ENCODE results near the gene TEKT3. TPM values are rescaled to one million over a fixed set of nuclear protein-coding genes. Genes with fewer than 3 reads are reported as not detected.

Gene TEKT3
- polyA plus RNA-seq, 2 donors, result 0.10 to 0.21 TPM

DNA sequence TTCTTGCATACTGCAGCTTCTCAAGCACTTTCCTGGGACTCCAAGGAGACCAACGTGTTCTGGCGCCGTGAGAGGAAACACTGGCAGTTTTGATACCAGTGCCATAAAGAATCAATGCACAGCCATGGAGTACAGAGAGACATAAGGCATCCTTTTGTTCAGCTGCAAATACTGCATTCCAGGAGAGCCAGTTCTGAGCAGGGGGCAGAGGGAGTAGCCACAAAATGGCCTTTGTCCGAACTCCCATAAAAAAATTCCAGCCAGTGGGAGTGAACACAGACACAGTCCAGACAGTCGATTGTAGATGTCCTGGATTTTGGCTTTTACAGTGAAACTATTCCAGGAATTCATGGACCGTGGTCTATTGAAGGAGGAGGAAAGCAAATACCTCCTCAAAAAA is 36.2 kb upstream of the TEKT3 start:
- Histone ChIP-seq H3K27ac (ENCODE audit: low read depth in 2 of 2, low read length in 1 of 2) (no peak overlapping the region), H3K9me3 (ENCODE audit: control insufficient read depth in 2 of 2, insufficient read depth in 1 of 2, low read depth in 1 of 2, low read length in 1 of 2) (no peaks in the 10 kb centered on the region), H3K27me3 (ENCODE audit: control insufficient read depth in 1 of 2, insufficient read depth in 2 of 2, low read length in 2 of 2) (no peaks in the 10 kb centered on the region), H3K4me1 (ENCODE audit: control insufficient read depth in 2 of 2, insufficient read depth in 2 of 2, low read length in 1 of 2) (no peaks in the 10 kb centered on the region), H3K36me3 (ENCODE audit: control insufficient read depth in 2 of 2, insufficient read depth in 2 of 2, low read length in 1 of 2) (no peaks in the 10 kb centered on the region), H3K4me3 (ENCODE audit: low read depth in 1 of 2, low read length in 2 of 2) (no peak overlapping the region)
- WGBS, 2 donors, result 53 to 69% methylated on average over 6 of the region's 6 CpGs

DNA sequence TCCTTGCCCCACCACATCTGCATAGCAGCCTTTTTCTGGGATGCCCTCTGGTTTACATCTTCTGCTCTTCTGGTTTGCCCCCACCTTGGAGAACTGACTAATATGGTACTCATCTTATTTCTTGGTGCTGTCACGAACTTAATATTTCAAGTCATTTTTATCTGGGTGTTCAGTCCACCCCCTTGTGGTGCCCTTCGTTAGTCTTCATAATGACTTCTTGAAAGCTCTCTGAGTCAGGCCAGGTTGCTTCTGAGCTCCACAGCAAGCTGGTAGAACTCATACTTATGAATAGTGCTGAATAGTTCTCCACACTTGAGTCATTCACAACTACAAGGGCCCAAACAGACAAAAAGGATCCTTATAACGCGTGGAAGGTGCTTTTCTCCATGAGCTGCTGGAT is 35.8 kb upstream of the TEKT3 start:
- Histone ChIP-seq H3K4me1 (ENCODE audit: control insufficient read depth in 2 of 2, insufficient read depth in 2 of 2, low read length in 1 of 2) (no peaks in the 10 kb centered on the region), H3K4me3 (ENCODE audit: low read depth in 1 of 2, low read length in 2 of 2) (no peak overlapping the region), H3K9me3 (ENCODE audit: control insufficient read depth in 2 of 2, insufficient read depth in 1 of 2, low read depth in 1 of 2, low read length in 1 of 2) (no peaks in the 10 kb centered on the region), H3K27ac (ENCODE audit: low read depth in 2 of 2, low read length in 1 of 2) (no peak overlapping the region), H3K36me3 (ENCODE audit: control insufficient read depth in 2 of 2, insufficient read depth in 2 of 2, low read length in 1 of 2) (no peaks in the 10 kb centered on the region), H3K27me3 (ENCODE audit: control insufficient read depth in 1 of 2, insufficient read depth in 2 of 2, low read length in 2 of 2) (no peaks in the 10 kb centered on the region)
- WGBS, 2 donors, result 75 to 86% methylated on average over 4 of the region's 4 CpGs

DNA sequence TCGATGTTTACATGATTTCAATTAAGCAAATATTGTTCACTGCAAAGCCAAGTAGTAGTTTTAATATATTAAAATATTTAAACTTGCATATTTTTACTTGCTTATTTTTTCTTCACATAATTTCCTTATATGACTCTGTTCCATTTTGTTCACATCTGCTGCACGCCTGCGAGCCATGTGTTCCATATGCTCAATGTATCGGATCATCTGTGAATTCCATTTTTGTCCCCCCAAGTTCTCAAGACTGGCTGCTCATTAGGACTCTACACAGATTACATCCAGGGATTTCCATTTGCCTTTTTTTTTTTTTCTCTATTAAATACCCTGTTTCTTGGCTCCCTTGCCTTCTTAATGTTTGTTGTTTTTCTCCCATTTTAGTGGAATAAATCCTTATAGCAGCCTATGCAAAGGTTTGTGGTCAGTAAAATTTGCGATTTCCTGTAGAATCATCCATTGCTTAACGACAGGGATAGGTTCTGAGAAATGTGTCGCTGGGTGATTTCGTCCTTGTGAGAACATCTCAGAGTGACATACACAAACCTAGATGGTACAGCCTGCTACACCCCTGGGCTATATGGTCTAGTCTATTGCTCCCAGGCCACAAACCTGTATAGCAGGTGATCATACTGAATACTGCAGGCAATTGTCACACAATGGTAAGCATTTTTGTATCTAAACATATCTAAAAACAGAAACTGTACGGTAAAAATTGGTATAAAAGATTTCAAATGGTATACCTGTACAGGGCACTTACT is 30.2 kb upstream of the TEKT3 start:
- no peaks in the 10 kb centered on the region for H3K36me3 ChIP-seq (ENCODE audit: control insufficient read depth in 2 of 2, insufficient read depth in 2 of 2, low read length in 1 of 2)
- 79 to 92% methylated on average over 9 of the region's 9 CpGs for WGBS, 2 donors
- no peaks in the 10 kb centered on the region for H3K9me3 ChIP-seq (ENCODE audit: control insufficient read depth in 2 of 2, insufficient read depth in 1 of 2, low read depth in 1 of 2, low read length in 1 of 2)
- H3K27me3 ChIP-seq (ENCODE audit: control insufficient read depth in 1 of 2, insufficient read depth in 2 of 2, low read length in 2 of 2), result no peaks in the 10 kb centered on the region
- H3K27ac ChIP-seq (ENCODE audit: low read depth in 2 of 2, low read length in 1 of 2), result no peak overlapping the region
- no peak overlapping the region for H3K4me3 ChIP-seq (ENCODE audit: low read depth in 1 of 2, low read length in 2 of 2)
- H3K4me1 ChIP-seq (ENCODE audit: control insufficient read depth in 2 of 2, insufficient read depth in 2 of 2, low read length in 1 of 2), result no peaks in the 10 kb centered on the region

DNA sequence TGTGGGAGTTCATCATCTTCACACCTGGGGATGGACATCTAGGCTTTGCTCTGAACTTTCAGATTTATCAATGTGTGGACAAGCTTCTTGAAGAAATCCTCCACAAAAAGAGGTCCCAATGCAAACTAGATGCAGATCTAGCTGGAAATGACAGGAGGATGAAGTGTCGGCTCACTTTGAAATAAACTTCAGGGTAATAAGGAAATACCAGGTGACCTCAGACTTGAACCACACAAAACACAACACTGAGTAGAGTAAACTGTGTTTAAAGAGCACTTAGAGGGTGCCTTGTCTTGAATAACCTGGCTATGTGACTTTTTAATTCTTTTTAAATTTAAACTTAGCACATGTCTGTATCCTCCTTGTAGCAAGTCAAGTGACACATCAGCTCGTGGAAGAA is 27.2 kb upstream of the TEKT3 start:
- H3K27ac ChIP-seq (ENCODE audit: low read depth in 2 of 2, low read length in 1 of 2), result no peak overlapping the region
- no peaks in the 10 kb centered on the region for H3K27me3 ChIP-seq (ENCODE audit: control insufficient read depth in 1 of 2, insufficient read depth in 2 of 2, low read length in 2 of 2)
- no peak overlapping the region for H3K4me3 ChIP-seq (ENCODE audit: low read depth in 1 of 2, low read length in 2 of 2)
- 50 to 64% methylated on average over 2 of the region's 2 CpGs for WGBS, 2 donors
- no peaks in the 10 kb centered on the region for H3K4me1 ChIP-seq (ENCODE audit: control insufficient read depth in 2 of 2, insufficient read depth in 2 of 2, low read length in 1 of 2)
- no peaks in the 10 kb centered on the region for H3K36me3 ChIP-seq (ENCODE audit: control insufficient read depth in 2 of 2, insufficient read depth in 2 of 2, low read length in 1 of 2)
- no peaks in the 10 kb centered on the region for H3K9me3 ChIP-seq (ENCODE audit: control insufficient read depth in 2 of 2, insufficient read depth in 1 of 2, low read depth in 1 of 2, low read length in 1 of 2)

DNA sequence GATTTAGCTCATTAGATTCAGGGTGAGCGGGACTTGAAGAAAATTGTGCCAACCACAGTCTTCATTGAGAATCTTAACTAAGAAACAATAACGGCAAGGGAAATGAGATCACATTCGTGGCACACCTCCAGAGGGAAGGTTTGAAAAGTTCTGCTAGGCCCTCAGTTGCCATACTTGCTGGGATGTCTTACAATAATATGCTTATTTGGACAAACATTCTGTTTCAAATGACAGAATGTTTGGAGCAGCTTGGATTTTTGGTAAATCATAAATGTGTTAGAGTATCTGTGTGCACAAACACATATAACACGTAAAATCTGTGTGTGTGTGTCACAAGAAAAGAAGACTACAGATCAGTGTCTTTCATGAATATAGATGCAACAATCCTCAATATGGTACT is 24.6 kb upstream of the TEKT3 start:
- Histone ChIP-seq H3K27ac (ENCODE audit: low read depth in 2 of 2, low read length in 1 of 2) (no peak overlapping the region), H3K27me3 (ENCODE audit: control insufficient read depth in 1 of 2, insufficient read depth in 2 of 2, low read length in 2 of 2) (no peaks in the 10 kb centered on the region), H3K36me3 (ENCODE audit: control insufficient read depth in 2 of 2, insufficient read depth in 2 of 2, low read length in 1 of 2) (no peaks in the 10 kb centered on the region), H3K4me1 (ENCODE audit: control insufficient read depth in 2 of 2, insufficient read depth in 2 of 2, low read length in 1 of 2) (no peaks in the 10 kb centered on the region), H3K9me3 (ENCODE audit: control insufficient read depth in 2 of 2, insufficient read depth in 1 of 2, low read depth in 1 of 2, low read length in 1 of 2) (no peaks in the 10 kb centered on the region), H3K4me3 (ENCODE audit: low read depth in 1 of 2, low read length in 2 of 2) (no peak overlapping the region)
- WGBS, 2 donors, result 86 to 90% methylated on average over 4 of the region's 4 CpGs

DNA sequence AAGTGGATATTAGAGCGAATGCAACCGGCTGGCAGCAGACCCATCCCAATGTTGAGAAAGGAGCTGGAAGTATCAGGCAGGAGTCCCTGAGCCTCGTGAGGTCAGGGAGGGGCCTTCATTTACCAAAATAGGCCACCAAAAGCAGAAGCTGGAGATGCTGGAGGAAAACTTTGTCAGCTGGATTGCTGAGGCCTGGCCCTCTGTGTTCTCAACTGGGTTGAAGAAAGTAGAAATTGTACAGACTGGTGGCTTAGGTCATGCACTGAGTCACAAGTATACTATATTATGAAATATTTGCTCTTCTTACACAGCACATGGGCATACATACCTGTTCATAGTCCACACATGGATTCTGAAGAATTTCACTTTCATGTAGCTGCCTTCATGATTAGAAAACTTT is 23.2 kb upstream of the TEKT3 start:
- Histone ChIP-seq H3K4me1 (ENCODE audit: control insufficient read depth in 2 of 2, insufficient read depth in 2 of 2, low read length in 1 of 2) (no peaks in the 10 kb centered on the region), H3K27ac (ENCODE audit: low read depth in 2 of 2, low read length in 1 of 2) (no peak overlapping the region), H3K4me3 (ENCODE audit: low read depth in 1 of 2, low read length in 2 of 2) (no peak overlapping the region), H3K9me3 (ENCODE audit: control insufficient read depth in 2 of 2, insufficient read depth in 1 of 2, low read depth in 1 of 2, low read length in 1 of 2) (no peaks in the 10 kb centered on the region), H3K27me3 (ENCODE audit: control insufficient read depth in 1 of 2, insufficient read depth in 2 of 2, low read length in 2 of 2) (no peaks in the 10 kb centered on the region), H3K36me3 (ENCODE audit: control insufficient read depth in 2 of 2, insufficient read depth in 2 of 2, low read length in 1 of 2) (no peaks in the 10 kb centered on the region)
- WGBS, 2 donors, result 82 to 83% methylated on average over 3 of the region's 3 CpGs

DNA sequence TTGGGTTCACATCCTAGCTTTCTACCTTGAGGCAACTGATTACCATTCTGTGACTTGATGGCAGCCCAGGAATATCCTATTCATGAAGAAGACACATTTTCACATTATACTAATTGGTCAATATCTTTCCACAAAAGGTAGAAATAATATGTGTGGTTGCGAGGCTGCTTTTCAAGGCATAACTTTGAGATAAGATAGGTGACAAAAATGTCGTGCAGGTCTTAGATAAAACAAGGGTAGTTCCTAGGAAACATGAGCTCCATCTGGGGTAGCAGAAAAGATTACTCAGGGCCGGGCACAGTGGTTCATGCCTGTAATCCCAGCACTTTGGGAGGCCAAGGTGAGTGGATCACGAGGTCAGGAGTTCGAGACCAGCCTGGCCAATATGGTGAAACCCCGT is 22.3 kb upstream of the TEKT3 start:
- Histone ChIP-seq H3K4me3 (ENCODE audit: low read depth in 1 of 2, low read length in 2 of 2) (no peak overlapping the region), H3K27me3 (ENCODE audit: control insufficient read depth in 1 of 2, insufficient read depth in 2 of 2, low read length in 2 of 2) (no peaks in the 10 kb centered on the region), H3K9me3 (ENCODE audit: control insufficient read depth in 2 of 2, insufficient read depth in 1 of 2, low read depth in 1 of 2, low read length in 1 of 2) (no peaks in the 10 kb centered on the region), H3K4me1 (ENCODE audit: control insufficient read depth in 2 of 2, insufficient read depth in 2 of 2, low read length in 1 of 2) (no peaks in the 10 kb centered on the region), H3K27ac (ENCODE audit: low read depth in 2 of 2, low read length in 1 of 2) (no peak overlapping the region), H3K36me3 (ENCODE audit: control insufficient read depth in 2 of 2, insufficient read depth in 2 of 2, low read length in 1 of 2) (no peaks in the 10 kb centered on the region)
- WGBS, 2 donors, result 83 to 90% methylated on average over 6 of the region's 6 CpGs

DNA sequence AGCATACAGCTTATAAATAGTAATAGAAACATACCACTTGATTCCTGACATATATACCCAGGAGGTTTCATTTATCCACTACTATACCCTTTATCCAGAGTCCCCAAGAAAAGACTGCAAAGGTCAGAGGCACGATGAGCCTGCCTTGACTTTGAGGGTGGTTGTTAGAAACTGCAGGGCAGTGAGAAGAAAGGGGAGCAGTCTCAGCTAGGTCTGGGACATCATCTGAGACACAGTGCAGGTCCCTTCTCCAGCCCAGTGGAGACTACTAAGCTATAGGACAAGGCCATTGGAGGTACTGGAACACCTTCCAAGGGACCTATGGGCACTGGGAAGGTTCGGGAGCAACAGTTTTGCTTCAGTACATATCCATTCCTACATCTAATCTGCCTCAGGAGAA is 20.2 kb upstream of the TEKT3 start:
- no peaks in the 10 kb centered on the region for H3K27me3 ChIP-seq (ENCODE audit: control insufficient read depth in 1 of 2, insufficient read depth in 2 of 2, low read length in 2 of 2)
- H3K27ac ChIP-seq (ENCODE audit: low read depth in 2 of 2, low read length in 1 of 2), result no peak overlapping the region
- H3K4me1 ChIP-seq (ENCODE audit: control insufficient read depth in 2 of 2, insufficient read depth in 2 of 2, low read length in 1 of 2), result no peaks in the 10 kb centered on the region
- H3K4me3 ChIP-seq (ENCODE audit: low read depth in 1 of 2, low read length in 2 of 2), result no peak overlapping the region
- 71 to 76% methylated on average over 2 of the region's 2 CpGs for WGBS, 2 donors
- no peaks in the 10 kb centered on the region for H3K9me3 ChIP-seq (ENCODE audit: control insufficient read depth in 2 of 2, insufficient read depth in 1 of 2, low read depth in 1 of 2, low read length in 1 of 2)
- H3K36me3 ChIP-seq (ENCODE audit: control insufficient read depth in 2 of 2, insufficient read depth in 2 of 2, low read length in 1 of 2), result no peaks in the 10 kb centered on the region

DNA sequence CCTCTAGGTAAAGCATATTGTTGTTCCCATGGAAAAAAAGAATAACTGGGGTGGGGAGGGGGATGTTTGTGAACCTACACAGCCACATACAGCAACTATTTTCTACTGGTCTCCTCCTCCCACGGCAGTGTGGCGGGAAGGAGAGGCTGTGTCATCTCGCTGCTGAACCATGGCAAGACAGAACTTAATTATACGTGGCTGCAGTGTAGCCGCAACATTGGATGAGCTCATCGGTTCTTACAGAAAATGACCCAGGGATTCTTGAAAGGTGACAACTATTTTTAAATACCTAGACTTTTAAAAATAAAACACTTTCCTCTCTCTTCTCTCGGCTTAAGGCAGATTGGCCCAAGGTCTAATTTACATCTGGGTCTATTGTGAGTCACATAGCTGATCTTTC is 19.8 kb upstream of the TEKT3 start:
- no peak overlapping the region for H3K27ac ChIP-seq (ENCODE audit: low read depth in 2 of 2, low read length in 1 of 2)
- H3K4me3 ChIP-seq (ENCODE audit: low read depth in 1 of 2, low read length in 2 of 2), result no peak overlapping the region
- H3K27me3 ChIP-seq (ENCODE audit: control insufficient read depth in 1 of 2, insufficient read depth in 2 of 2, low read length in 2 of 2), result no peaks in the 10 kb centered on the region
- H3K4me1 ChIP-seq (ENCODE audit: control insufficient read depth in 2 of 2, insufficient read depth in 2 of 2, low read length in 1 of 2), result no peaks in the 10 kb centered on the region
- WGBS, 2 donors, result 75 to 82% methylated on average over 7 of the region's 7 CpGs
- H3K9me3 ChIP-seq (ENCODE audit: control insufficient read depth in 2 of 2, insufficient read depth in 1 of 2, low read depth in 1 of 2, low read length in 1 of 2), result no peaks in the 10 kb centered on the region
- no peaks in the 10 kb centered on the region for H3K36me3 ChIP-seq (ENCODE audit: control insufficient read depth in 2 of 2, insufficient read depth in 2 of 2, low read length in 1 of 2)

DNA sequence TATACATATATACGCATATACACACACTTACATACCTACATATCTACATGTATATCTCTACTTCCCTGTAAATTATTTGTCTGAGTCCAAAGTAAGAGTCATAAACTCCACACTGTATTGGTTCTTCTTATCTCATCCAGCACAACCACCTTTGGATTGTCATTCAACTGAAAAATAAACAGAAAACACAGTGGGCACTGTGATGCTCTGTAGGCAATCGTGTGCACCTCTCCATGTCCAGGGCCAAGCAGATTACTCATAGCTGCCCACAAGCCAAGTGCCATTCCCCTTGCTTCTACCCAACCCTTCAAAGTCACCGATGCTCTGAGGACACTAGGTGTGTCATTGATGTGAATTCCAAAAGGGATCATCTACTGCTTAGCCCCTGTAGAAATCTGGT is 12.9 kb upstream of the TEKT3 start:
- WGBS, 2 donors, result 87 to 93% methylated on average over 3 of the region's 3 CpGs
- Histone ChIP-seq H3K4me1 (ENCODE audit: control insufficient read depth in 2 of 2, insufficient read depth in 2 of 2, low read length in 1 of 2) (no peaks in the 10 kb centered on the region), H3K27ac (ENCODE audit: low read depth in 2 of 2, low read length in 1 of 2) (no peak overlapping the region)

More for the DNA sequence above, 12.9 kb upstream of the TEKT3 start:
- Histone ChIP-seq H3K9me3 (ENCODE audit: control insufficient read depth in 2 of 2, insufficient read depth in 1 of 2, low read depth in 1 of 2, low read length in 1 of 2) (no peaks in the 10 kb centered on the region), H3K4me3 (ENCODE audit: low read depth in 1 of 2, low read length in 2 of 2) (no peak overlapping the region), H3K27me3 (ENCODE audit: control insufficient read depth in 1 of 2, insufficient read depth in 2 of 2, low read length in 2 of 2) (no peaks in the 10 kb centered on the region), H3K36me3 (ENCODE audit: control insufficient read depth in 2 of 2, insufficient read depth in 2 of 2, low read length in 1 of 2) (no peaks in the 10 kb centered on the region)

Measured in esophagus (tissue), 2 donors.